HepG2 (cell line): ENCODE data around the gene HEXD. TPM values are rescaled to one million over a fixed set of nuclear protein-coding genes. Genes with fewer than 3 reads are reported as not detected.

ENCODE experiments used
- ADNP ChIP-seq: sonication (generic); formaldehyde crosslinking; IDR thresholded peaks from 2 replicates; pipeline ENCODE4 v1.4.0; 2020; ENCODE audit warnings: missing genetic modification reagents
- ATAD3A ChIP-seq: sonication (generic); formaldehyde crosslinking; IDR thresholded peaks from 2 replicates; pipeline ENCODE4 v1.4.0; 2020; ENCODE audit warnings: missing genetic modification reagents
- CC2D1A ChIP-seq: sonication (generic); formaldehyde crosslinking; IDR thresholded peaks from 2 replicates; pipeline ENCODE4 v1.8.1; 2023; ENCODE audit warnings: mild to moderate bottlenecking, missing genetic modification reagents
- EED ChIP-seq: sonication (generic); formaldehyde crosslinking; IDR thresholded peaks from 2 replicates; pipeline ENCODE4 v1.5.0; 2020; ENCODE audit warnings: mild to moderate bottlenecking, missing genetic modification reagents
- HIVEP1 ChIP-seq: sonication (generic); formaldehyde crosslinking; IDR thresholded peaks from 2 replicates; pipeline ENCODE4 v1.4.0; 2020; ENCODE audit warnings: mild to moderate bottlenecking, missing genetic modification reagents
- HNF4G ChIP-seq, 2 experiments: sonication (generic) in 1 of 2; formaldehyde crosslinking in 1 of 2; IDR thresholded peaks; 2 replicates each; pipeline versions ENCODE4 v1.4.0 to v1.6.1; 2011 to 2020; ENCODE audit warnings: borderline replicate concordance in 2 of 2, low read depth in 2 of 2, mild to moderate bottlenecking in 2 of 2, low read length in 1 of 2, missing genetic modification reagents in 1 of 2, moderate library complexity in 1 of 2
- MTA1 ChIP-seq: sonication (generic); formaldehyde crosslinking; IDR thresholded peaks from 2 replicates; pipeline ENCODE4 v1.4.0; 2020; ENCODE audit warnings: missing genetic modification reagents, mild to moderate bottlenecking, borderline replicate concordance
- NFATC3 ChIP-seq: sonication (generic); formaldehyde crosslinking; IDR thresholded peaks from 2 replicates; pipeline ENCODE4 v1.5.1; 2020; ENCODE audit warnings: mild to moderate bottlenecking, missing genetic modification reagents
- PHF8 ChIP-seq: sonication (generic); formaldehyde crosslinking; IDR thresholded peaks from 2 replicates; pipeline ENCODE4 v1.5.0; 2020; ENCODE audit warnings: missing genetic modification reagents
- ZKSCAN8 ChIP-seq: IDR thresholded peaks from 2 replicates; pipeline ENCODE4 v1.6.1; 2016; ENCODE audit warnings: borderline replicate concordance, missing genetic modification reagents, missing compliant biosample characterization
- ZNF790 ChIP-seq: sonication (generic); formaldehyde crosslinking; IDR thresholded peaks from 2 replicates; pipeline ENCODE4 v1.8.0; 2022; ENCODE audit warnings: missing genetic modification reagents, mild to moderate bottlenecking, borderline replicate concordance
- ZNF879 ChIP-seq: sonication (generic); formaldehyde crosslinking; IDR thresholded peaks from 2 replicates; pipeline ENCODE4 v1.8.1; 2023; ENCODE audit warnings: missing genetic modification reagents
- polyA plus RNA-seq, 8 experiments: library from polyadenylated mRNA; depleted of rRNA in 3 of 8; stranded (reverse) in 7 of 8; unstranded in 1 of 8; fragments of >200 nt; fragmentation: Illumina TruSeq in 4 of 8; extraction: Trizol in 4 of 8; gene quantifications; 2 replicates each; pipeline versions ENCODE4 v1.2.1 to v1.2.3, GENCODE V29; 2011 to 2016; ENCODE audit warnings: low read depth in 4 of 8, missing spikeins in 1 of 8, mixed read lengths in 1 of 8; ENCODE audit not compliant: insufficient read depth in 1 of 8
- total RNA-seq, 5 experiments: library from RNA; depleted of rRNA; stranded (reverse); fragments of >200 nt; fragmentation: Illumina TruSeq; extraction: Trizol; gene quantifications; 2 replicates each; pipeline ENCODE4 v1.2.3, GENCODE V29; 2016; ENCODE audit warnings: low read depth in 1 of 5
- TF ChIP-seq, protein P1 (sequence below): sonication (generic); formaldehyde crosslinking; IDR thresholded peaks from 2 replicates; pipeline ENCODE4 v1.5.0; 2020; ENCODE audit warnings: mild to moderate bottlenecking, missing genetic modification reagents
- TF ChIP-seq, protein P2 (sequence below): sonication (generic); formaldehyde crosslinking; IDR thresholded peaks from 2 replicates; pipeline ENCODE4 v1.9.0; 2021; ENCODE audit warnings: missing genetic modification reagents, borderline replicate concordance
- TF ChIP-seq, protein P3 (sequence below): sonication (generic); formaldehyde crosslinking; IDR thresholded peaks from 2 replicates; pipeline ENCODE4 v1.8.0; 2022; ENCODE audit warnings: missing genetic modification reagents, low read depth, mild to moderate bottlenecking, borderline replicate concordance
- TF ChIP-seq, protein P4 (sequence below): sonication (generic); formaldehyde crosslinking; IDR thresholded peaks from 2 replicates; pipeline ENCODE4 v1.5.0; 2020; ENCODE audit warnings: missing genetic modification reagents
- TF ChIP-seq, protein P5 (sequence below): sonication (generic); formaldehyde crosslinking; IDR thresholded peaks from 2 replicates; pipeline ENCODE4 v1.4.0; 2020; ENCODE audit warnings: missing genetic modification reagents
- TF ChIP-seq, protein P6 (sequence below): IDR thresholded peaks from 2 replicates; pipeline ENCODE4 v1.6.1; 2016; ENCODE audit warnings: missing compliant biosample characterization, missing genetic modification reagents, borderline replicate concordance

Gene HEXD
- total and polyA plus RNA-seq, 2 of the 13 experiments (the other 11 are each of a cell fraction or from before 2014, with no cell fraction given): 22.3 to 41.8 TPM

DNA sequence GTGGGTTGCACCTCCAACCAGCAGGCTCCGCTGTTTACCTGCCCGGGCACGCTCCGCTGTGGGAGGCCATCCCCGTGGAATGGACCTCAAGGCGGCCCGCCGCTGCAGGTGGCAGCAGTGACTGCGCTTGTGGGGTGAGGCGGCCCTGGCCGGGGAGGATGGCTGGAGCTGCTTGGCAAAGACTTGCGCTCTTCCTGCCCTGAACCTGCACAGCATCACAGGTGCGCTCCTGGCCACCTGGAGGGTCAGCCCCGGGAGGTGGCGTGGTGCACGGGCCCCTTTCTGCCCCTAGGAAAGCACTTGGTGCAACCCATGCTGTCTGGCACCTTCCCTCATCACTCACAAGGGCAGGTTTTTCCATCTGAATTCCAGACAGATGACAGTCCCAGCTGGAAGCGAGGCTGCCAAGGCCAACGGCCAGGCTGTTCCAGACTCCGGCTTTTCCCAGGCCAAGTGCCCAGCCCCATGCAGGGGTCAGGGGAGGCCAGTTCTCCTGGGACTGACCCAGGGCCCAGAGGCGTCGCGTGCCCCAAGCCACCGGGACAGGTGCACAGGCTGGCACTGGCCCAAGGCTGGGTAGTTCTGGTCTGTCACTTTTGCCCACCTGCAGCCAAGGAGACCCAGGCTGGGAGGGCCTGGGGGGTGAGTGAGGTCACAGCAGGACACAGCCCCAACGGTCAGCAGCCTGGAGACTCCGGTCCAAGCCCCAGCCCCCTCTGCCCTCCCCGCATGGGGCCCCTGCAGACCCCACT is 33.2 kb upstream of the HEXD start (continued):
- TF ChIP-seq, protein P1, sequence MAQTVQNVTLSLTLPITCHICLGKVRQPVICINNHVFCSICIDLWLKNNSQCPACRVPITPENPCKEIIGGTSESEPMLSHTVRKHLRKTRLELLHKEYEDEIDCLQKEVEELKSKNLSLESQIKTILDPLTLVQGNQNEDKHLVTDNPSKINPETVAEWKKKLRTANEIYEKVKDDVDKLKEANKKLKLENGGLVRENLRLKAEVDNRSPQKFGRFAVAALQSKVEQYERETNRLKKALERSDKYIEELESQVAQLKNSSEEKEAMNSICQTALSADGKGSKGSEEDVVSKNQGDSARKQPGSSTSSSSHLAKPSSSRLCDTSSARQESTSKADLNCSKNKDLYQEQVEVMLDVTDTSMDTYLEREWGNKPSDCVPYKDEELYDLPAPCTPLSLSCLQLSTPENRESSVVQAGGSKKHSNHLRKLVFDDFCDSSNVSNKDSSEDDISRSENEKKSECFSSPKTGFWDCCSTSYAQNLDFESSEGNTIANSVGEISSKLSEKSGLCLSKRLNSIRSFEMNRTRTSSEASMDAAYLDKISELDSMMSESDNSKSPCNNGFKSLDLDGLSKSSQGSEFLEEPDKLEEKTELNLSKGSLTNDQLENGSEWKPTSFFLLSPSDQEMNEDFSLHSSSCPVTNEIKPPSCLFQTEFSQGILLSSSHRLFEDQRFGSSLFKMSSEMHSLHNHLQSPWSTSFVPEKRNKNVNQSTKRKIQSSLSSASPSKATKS (CRISPR knock-in tag): no peak
- no peak; the same call in 1 of the 2 replicates for TF ChIP-seq PHF8 (CRISPR knock-in tag)
- no peak for TF ChIP-seq ZNF879 (CRISPR knock-in tag)
- TF ChIP-seq HNF4G (IDR thresholded peaks at IDR 0.05; ENCODE audit: borderline replicate concordance, low read depth, low read length): no peak
- no peak for TF ChIP-seq HNF4G (CRISPR knock-in tag; IDR thresholded peaks at IDR 0.05; ENCODE audit: borderline replicate concordance, low read depth)
- no peak for TF ChIP-seq NFATC3
- no peak for TF ChIP-seq ZNF790
- no peak for TF ChIP-seq ADNP
- TF ChIP-seq, protein P2, sequence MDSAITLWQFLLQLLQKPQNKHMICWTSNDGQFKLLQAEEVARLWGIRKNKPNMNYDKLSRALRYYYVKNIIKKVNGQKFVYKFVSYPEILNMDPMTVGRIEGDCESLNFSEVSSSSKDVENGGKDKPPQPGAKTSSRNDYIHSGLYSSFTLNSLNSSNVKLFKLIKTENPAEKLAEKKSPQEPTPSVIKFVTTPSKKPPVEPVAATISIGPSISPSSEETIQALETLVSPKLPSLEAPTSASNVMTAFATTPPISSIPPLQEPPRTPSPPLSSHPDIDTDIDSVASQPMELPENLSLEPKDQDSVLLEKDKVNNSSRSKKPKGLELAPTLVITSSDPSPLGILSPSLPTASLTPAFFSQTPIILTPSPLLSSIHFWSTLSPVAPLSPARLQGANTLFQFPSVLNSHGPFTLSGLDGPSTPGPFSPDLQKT (CRISPR knock-in tag): no peak
- TF ChIP-seq HIVEP1 (CRISPR knock-in tag): peak; percentile 83
- TF ChIP-seq, protein P3, sequence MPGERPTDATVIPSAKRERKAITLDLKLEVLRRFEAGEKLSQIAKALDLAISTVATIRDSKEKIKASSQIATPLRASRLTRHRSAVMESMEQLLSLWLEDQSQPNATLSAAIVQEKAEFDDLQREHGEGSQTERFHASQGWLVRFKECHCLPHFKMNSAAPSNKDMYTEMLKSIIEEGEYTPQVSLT: no peak
- no peak for TF ChIP-seq EED (CRISPR knock-in tag)
- no peak for TF ChIP-seq ATAD3A (CRISPR knock-in tag)
- no peak for TF ChIP-seq ZKSCAN8 (CRISPR knock-in tag)
- TF ChIP-seq CC2D1A (CRISPR knock-in tag): no peak
- TF ChIP-seq, protein P4, sequence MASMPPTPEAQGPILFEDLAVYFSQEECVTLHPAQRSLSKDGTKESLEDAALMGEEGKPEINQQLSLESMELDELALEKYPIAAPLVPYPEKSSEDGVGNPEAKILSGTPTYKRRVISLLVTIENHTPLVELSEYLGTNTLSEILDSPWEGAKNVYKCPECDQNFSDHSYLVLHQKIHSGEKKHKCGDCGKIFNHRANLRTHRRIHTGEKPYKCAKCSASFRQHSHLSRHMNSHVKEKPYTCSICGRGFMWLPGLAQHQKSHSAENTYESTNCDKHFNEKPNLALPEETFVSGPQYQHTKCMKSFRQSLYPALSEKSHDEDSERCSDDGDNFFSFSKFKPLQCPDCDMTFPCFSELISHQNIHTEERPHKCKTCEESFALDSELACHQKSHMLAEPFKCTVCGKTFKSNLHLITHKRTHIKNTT (CRISPR knock-in tag): no peak
- TF ChIP-seq, protein P5, sequence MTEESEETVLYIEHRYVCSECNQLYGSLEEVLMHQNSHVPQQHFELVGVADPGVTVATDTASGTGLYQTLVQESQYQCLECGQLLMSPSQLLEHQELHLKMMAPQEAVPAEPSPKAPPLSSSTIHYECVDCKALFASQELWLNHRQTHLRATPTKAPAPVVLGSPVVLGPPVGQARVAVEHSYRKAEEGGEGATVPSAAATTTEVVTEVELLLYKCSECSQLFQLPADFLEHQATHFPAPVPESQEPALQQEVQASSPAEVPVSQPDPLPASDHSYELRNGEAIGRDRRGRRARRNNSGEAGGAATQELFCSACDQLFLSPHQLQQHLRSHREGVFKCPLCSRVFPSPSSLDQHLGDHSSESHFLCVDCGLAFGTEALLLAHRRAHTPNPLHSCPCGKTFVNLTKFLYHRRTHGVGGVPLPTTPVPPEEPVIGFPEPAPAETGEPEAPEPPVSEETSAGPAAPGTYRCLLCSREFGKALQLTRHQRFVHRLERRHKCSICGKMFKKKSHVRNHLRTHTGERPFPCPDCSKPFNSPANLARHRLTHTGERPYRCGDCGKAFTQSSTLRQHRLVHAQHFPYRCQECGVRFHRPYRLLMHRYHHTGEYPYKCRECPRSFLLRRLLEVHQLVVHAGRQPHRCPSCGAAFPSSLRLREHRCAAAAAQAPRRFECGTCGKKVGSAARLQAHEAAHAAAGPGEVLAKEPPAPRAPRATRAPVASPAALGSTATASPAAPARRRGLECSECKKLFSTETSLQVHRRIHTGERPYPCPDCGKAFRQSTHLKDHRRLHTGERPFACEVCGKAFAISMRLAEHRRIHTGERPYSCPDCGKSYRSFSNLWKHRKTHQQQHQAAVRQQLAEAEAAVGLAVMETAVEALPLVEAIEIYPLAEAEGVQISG (CRISPR knock-in tag): peak; percentile 90
- TF ChIP-seq, protein P6, sequence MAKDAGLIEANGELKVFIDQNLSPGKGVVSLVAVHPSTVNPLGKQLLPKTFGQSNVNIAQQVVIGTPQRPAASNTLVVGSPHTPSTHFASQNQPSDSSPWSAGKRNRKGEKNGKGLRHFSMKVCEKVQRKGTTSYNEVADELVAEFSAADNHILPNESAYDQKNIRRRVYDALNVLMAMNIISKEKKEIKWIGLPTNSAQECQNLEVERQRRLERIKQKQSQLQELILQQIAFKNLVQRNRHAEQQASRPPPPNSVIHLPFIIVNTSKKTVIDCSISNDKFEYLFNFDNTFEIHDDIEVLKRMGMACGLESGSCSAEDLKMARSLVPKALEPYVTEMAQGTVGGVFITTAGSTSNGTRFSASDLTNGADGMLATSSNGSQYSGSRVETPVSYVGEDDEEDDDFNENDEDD (CRISPR knock-in tag): no peak
- peak; percentile 76; the same call in 1 of the 2 replicates for TF ChIP-seq MTA1
